Right cardiac atrium (tissue), 5 donors: ENCODE measurements around the gene TPD52L1. TPM values are rescaled to one million over a fixed set of nuclear protein-coding genes. Genes with fewer than 3 reads are reported as not detected.

Experiments
- ATAC-seq, 2 donors: fragments of 200-7000 bp; cut with Tn5 transposase; one replicate each; pipeline versions ENCODE4 v1.8.0 to v1.9.1; 2020; ENCODE audit warnings: moderate library complexity in 2 of 2, mild to moderate bottlenecking in 1 of 2
- DNase-seq, 3 donors: peaks; one replicate each; pipeline ENCODE4 v3.0.0-alpha.2; 2020
- H3K27ac ChIP-seq: one replicate; pipeline ENCODE4 v1.5.1; 2013; ENCODE audit warnings: mild to moderate bottlenecking, low read length, control low read depth, moderate library complexity
- H3K27me3 ChIP-seq: one replicate; pipeline ENCODE4 v1.6.1; 2013; ENCODE audit not compliant: control insufficient read depth, insufficient read depth
- H3K4me1 ChIP-seq: one replicate; pipeline ENCODE4 v1.6.1; 2013; ENCODE audit warnings: low read length; ENCODE audit not compliant: control insufficient read depth, insufficient read depth
- H3K4me3 ChIP-seq: one replicate; pipeline ENCODE4 v1.5.1; 2013; ENCODE audit warnings: low read length, control low read depth
- H3K9me3 ChIP-seq: one replicate; pipeline ENCODE4 v1.6.1; 2013; ENCODE audit warnings: low read length; ENCODE audit not compliant: control insufficient read depth
- WGBS: extraction: QIAGEN DNeasy Blood & Tissue Kit; methylation state at CpG from one replicate; pipeline ENCODE4 v1.1.7; 2013; 5-methylcytosine and 5-hydroxymethylcytosine counted together
- intact Hi-C, 4 donors: fragments of 100-400 bp; cut with DNase I; formaldehyde crosslinking; loops; one replicate each; pipeline versions ENCODE4 v1.11.0 to v1.14.0; 2022 to 2023
- long read RNA-seq, 4 donors: library from polyadenylated mRNA; unstranded; transcript quantifications; one replicate each; pipeline ENCODE4 v2.0.0, GENCODE V29; 2020 to 2021
- polyA plus RNA-seq: library from polyadenylated mRNA; stranded (reverse); fragments of 200-250 nt; gene quantifications from one replicate; pipeline ENCODE4 v1.2.3, GENCODE V29; 2013
- total RNA-seq, 4 donors: library from RNA; stranded (reverse); fragmentation: NEBNext Ultra II Directional; extraction: Animal tissue kit (Norgen Biotek cat#: 25700); gene quantifications; one replicate each; pipeline ENCODE4 v1.2.1, GENCODE V29; 2021
- donor health status: healthy with polysubstance abuse.
- donor health status: DM: no; HTN: yes; CAD: no.
- donor health status: DM: no; HTN: no; CAD: no.
- donor health status: DM: no; HTN: yes; CAD: no; lungs with severe emphysema.
- donor health status: DM: yes; HTN: yes; CAD: no.

The TPD52L1 gene, protein sequence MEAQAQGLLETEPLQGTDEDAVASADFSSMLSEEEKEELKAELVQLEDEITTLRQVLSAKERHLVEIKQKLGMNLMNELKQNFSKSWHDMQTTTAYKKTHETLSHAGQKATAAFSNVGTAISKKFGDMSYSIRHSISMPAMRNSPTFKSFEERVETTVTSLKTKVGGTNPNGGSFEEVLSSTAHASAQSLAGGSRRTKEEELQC
- 10 to 100 TPM; 14.9 to 29.5 (median 18.2) TPM for total RNA-seq
- polyA plus RNA-seq: 36.1 TPM
- long read RNA-seq, donor 1, transcript TPD52L1-203 (6 exons, 1,308 nt): major isoform, 8 of 22 reads
- long read RNA-seq, donor 1, partial matches to known transcripts: 0 of 22 reads
- long read RNA-seq, donor 1, other reads (novel, unspliced or antisense): 4 of 22 reads
- long read RNA-seq, donor 2, transcript TPD52L1-203 (6 exons, 1,308 nt): major isoform, 10 of 14 reads
- long read RNA-seq, donor 2, partial matches to known transcripts: 0 of 14 reads
- long read RNA-seq, donor 2, other reads (novel, unspliced or antisense): 2 of 14 reads
- long read RNA-seq, donor 3, transcript TPD52L1-213 (7 exons, 2,356 nt): minor isoform, 6 of 43 reads
- long read RNA-seq, donor 3, transcript TPD52L1-203 (6 exons, 1,308 nt): major isoform, 20 of 43 reads
- long read RNA-seq, donor 3, partial matches to known transcripts: 2 of 43 reads
- long read RNA-seq, donor 3, other reads (novel, unspliced or antisense): 6 of 43 reads
- long read RNA-seq, donor 4, partial matches to known transcripts: 1 of 12 reads
- long read RNA-seq, donor 4, other reads (novel, unspliced or antisense): 1 of 12 reads

DNA sequence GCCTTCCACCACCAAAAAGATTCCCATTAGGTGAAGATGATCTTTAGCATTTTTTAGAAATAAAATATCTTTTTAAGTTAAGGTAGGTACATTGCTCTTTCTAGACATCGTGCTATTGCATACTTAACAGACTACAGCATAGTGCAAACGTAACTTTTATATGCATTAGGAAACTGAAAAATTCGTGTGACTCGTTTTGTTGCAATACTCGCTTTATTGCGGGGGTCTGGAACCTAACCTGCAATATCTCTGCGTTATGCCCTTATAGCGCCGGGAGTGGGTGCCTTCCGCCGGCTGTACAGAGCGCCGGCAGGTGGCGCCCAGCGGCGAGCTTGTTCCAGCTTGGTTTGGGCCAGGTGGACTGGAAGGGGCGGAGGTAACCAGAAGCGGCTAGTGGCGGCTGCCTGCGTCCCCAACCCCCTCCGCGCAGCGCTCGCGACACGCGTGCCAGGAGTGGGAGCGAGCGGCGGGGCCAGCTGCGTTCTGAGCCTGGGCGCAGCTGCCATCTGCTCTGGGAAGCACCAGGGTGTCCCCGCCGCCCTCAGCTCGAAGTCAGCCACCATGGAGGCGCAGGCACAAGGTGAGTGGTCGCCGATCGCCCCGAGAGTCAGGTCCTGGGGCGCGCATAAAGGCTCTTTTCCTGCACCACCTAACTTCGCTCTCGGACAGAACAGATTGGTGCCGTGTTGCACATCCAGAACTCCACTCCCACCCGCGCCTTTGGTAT, at the start of gene TPD52L1:
TSS of gene TPD52L1 (plus strand) at position 383 of the 727 bp plus-strand sequence. CDS start at position 562, 179 bp downstream.
- H3K4me3 ChIP-seq: peak within 1 kb of the TSS; percentile 34
- no peak within 1 kb of the TSS for H3K27ac ChIP-seq
- ATAC-seq (peak; percentile 96 to 97), DNase-seq (peak; percentile 79 to 93 (median 91))
- H3K9me3 ChIP-seq: no peaks in the 10 kb centered on the region
- no peaks in the 10 kb centered on the region for H3K27me3 ChIP-seq
- under 1% methylated on average over 47 of the region's 47 CpGs for WGBS
- no peaks in the 10 kb centered on the region for H3K4me1 ChIP-seq
- intact Hi-C loops: loop anchor here in 3 of 4 donors (5.0 to 10.0 kb wide), 3 partner anchors 141 to 151 kb away; partner anchors contain the start of gene HDDC2 (in 2 of the 3)

DNA sequence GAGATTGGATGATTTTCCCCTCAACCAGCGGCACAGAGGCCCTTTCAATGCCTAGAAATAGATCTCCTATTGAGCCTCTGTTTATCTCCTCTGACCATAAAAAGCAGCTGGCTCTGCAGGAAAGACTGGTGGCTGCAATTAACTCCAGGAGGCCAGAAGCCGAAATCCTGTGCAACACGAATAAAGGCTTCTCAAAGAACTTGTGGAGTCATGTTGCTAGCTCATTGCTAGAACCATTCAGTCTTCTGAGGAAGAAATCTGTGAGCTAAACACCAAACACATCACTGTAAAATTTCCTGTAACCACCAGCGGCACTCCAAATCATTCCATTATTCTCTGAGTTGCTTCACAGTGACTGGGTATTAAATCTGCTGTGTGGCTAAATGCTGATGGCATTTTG, 49.1 kb upstream of the TPD52L1 start:
- intact Hi-C loops: no loop called here
- H3K27ac ChIP-seq: no peak overlapping the region
- DNase-seq (no peak), ATAC-seq (no peak)
- H3K4me3 ChIP-seq: no peak overlapping the region
- WGBS: 50% methylated on average over 4 of the region's 4 CpGs
- H3K4me1 ChIP-seq: no peaks in the 10 kb centered on the region
- H3K27me3 ChIP-seq: no peaks in the 10 kb centered on the region
- no peaks in the 10 kb centered on the region for H3K9me3 ChIP-seq

DNA sequence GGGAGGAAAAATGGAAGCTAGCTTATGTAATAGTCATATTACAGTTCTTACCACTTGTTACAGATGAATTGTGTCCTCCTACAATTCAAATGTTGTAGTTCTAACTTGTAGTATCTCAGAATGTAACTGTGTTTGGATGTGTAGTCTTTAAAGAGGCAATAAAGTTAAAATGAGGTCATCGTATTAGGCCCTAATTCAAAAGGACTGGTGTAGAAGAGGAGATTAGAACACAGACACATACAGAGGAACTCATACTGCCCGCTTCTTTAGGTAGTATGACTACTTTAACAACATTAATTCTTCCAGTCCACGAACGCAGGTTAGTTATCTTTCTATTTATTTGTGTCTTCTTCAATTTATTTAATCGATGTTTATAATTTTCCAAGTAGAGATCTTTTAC, 46.5 kb upstream of the TPD52L1 start:
- no peak for DNase-seq
- Histone ChIP-seq H3K9me3 (no peaks in the 10 kb centered on the region), H3K4me3 (no peak overlapping the region), H3K27ac (no peak overlapping the region), H3K27me3 (no peaks in the 10 kb centered on the region), H3K4me1 (no peaks in the 10 kb centered on the region)
- intact Hi-C loops: no loop called here
- ATAC-seq: no peak
- WGBS: 97% methylated on average over 5 of the region's 5 CpGs

DNA sequence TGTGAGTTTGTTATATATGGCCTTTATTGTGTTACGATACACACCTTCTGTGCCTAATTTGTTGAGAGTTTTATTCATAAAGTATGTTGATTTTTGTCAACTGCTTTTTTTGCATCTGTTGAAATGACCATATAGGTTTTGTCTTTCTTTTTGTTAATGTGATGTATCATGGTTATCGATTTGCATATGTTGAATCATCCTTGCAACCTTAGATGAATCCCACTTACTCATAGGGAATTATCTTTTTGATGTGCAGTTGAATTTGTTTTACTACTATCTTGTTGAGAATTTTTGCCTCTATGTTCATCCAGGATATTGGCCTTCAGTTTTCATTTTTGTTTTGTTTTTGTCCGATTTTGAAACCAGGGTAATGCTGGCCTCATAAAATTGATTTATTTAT, 45.7 kb upstream of the TPD52L1 start:
- Histone ChIP-seq H3K27ac (no peak overlapping the region), H3K4me1 (no peaks in the 10 kb centered on the region), H3K27me3 (no peaks in the 10 kb centered on the region), H3K9me3 (no peaks in the 10 kb centered on the region), H3K4me3 (no peak overlapping the region)
- intact Hi-C loops: no loop called here
- ATAC-seq: no peak
- DNase-seq: no peak
- 92% methylated on average over 3 of the region's 3 CpGs for whole genome bisulfite sequencing

DNA sequence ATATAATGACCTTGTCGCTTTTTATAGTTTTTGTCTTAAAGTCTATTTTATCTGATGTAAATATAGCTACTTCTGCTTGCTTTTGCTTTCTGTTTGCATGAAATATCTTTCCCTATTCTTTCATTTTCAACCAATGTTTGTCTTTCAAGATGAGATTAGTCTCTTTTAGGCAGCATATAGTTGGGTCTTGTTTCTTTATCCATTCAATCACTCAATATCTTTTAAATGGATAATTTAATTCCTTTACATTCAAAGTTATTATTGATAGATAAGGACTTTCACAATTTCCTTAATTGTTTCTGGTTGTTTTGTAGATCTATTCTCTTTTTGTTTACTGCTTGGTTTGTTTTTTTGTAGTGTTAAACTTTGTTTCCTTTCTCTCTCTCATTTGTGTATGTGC, 43.5 kb upstream of the TPD52L1 start:
- Histone ChIP-seq H3K4me1 (no peaks in the 10 kb centered on the region), H3K4me3 (no peak overlapping the region), H3K9me3 (no peaks in the 10 kb centered on the region), H3K27ac (no peak overlapping the region), H3K27me3 (no peaks in the 10 kb centered on the region)
- 92% methylated on average over 1 of the region's 1 CpG for WGBS
- intact Hi-C loops: loop anchor here in 1 of 4 donors (5.0 kb wide), 1 partner anchor 243 kb away; no protein-coding TSS in a partner anchor
- DNase-seq (no peak), ATAC-seq (no peak)

DNA sequence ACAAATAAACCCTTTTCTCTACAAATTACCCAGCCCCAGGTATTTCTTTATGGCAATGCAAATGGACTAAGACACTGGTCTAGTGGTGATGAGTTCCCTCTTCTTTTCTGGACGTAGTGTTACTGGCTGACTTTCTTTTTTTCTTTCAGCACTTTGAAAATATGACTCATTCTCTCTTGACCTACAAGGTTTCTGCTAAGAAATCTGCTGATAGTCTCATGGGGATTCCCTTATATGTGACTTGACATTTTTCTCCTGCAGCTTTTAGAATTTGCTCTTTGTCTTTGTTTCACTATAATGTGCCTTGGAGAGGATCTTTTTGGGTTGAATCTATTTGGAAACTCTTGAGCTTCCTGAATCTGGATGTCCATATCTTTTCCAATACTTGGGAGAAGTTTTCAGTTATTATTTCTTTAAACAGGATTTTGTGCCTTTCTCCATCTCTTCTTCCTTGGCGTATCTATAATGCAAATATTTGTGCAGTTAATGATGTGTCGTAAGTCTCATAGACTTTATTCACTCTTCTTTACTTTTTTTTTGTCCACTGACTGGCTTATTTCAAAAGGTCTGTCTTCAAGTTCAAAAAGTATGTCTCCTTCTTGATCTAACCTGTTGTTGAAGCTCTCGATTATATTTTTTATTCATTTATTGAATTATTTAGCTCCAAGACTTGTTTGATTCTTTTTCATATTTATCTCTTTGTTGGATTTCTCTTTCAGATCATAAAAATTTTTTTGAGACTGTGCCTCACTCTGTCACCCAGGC, 42.2 kb upstream of the TPD52L1 start:
- DNase-seq: no peak
- 90% methylated on average over 4 of the region's 4 CpGs for WGBS
- intact Hi-C loops: loop anchor here in 1 of 4 donors (5.0 kb wide), 1 partner anchor 244 kb away; no protein-coding TSS in a partner anchor

DNA sequence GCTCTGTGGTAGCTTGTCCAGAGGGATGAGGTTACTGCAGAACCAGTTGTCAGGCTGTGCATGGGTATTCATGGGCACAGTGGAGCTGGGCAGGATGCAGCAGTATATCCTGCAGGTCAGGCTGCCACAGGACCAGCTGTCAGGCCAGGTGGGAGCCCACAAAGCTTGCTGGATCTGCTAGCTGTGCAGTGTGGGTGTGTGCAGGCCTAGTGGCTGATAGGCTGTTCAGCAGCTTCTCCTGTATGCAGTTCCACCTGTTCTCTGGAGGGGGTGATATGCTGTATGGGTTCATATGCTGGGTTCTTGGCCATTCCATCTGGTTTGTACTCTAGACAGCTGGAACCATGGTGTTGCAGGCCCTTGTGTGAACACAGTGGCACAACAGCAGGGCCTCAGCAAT, 40.6 kb upstream of the TPD52L1 start:
- Histone ChIP-seq H3K9me3 (no peaks in the 10 kb centered on the region), H3K4me3 (no peak overlapping the region), H3K4me1 (no peaks in the 10 kb centered on the region), H3K27me3 (no peaks in the 10 kb centered on the region), H3K27ac (no peak overlapping the region)
- DNase-seq (no peak), ATAC-seq (no peak)
- intact Hi-C loops: loop anchor here (2.0 to 5.0 kb wide), 2 partner anchors 242 to 246 kb away; no protein-coding TSS in a partner anchor

More for the DNA sequence above, 42.2 kb upstream of the TPD52L1 start:
- no peak overlapping the region for H3K4me3 ChIP-seq
- no peaks in the 10 kb centered on the region for H3K27me3 ChIP-seq
- no peaks in the 10 kb centered on the region for H3K9me3 ChIP-seq
- H3K4me1 ChIP-seq: no peaks in the 10 kb centered on the region
- no peak for ATAC-seq
- no peak overlapping the region for H3K27ac ChIP-seq

DNA sequence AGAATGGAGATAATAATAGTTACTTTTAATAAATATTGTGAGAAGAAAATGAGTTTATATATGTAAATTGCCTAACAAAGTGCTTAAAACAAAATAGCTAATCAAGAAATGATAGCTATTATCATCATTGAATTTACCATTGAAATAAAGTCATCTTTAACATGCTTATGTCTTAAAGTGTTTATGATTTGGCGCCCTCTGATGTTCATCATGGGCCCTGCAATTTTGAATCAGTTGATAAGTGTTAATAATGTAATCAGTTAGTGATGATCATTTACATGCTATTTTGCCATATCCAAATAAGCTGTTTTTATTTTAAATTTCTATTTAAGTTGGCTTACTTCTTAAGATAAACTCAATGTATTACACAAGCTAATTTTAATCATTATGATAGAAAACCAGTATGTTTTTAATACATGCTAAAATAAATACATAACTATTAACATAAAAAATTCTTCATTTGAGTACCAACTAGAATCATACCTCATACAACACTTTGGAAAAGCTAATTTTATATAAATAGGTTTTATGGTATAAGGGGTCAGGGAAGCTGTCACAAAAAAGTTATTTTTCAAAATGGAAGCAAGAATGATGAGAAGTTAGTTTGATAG, 39.2 kb upstream of the TPD52L1 start:
- intact Hi-C loops: loop anchor here in 1 of 4 donors (5.0 kb wide), 1 partner anchor 247 kb away; no protein-coding TSS in a partner anchor
- Histone ChIP-seq H3K9me3 (no peaks in the 10 kb centered on the region), H3K4me1 (no peaks in the 10 kb centered on the region), H3K27ac (no peak overlapping the region), H3K27me3 (no peaks in the 10 kb centered on the region), H3K4me3 (no peak overlapping the region)
- WGBS: 1% methylated on average over 1 of the region's 1 CpG
- DNase-seq (peak in 2 of 3 donors; percentile 34 to 71), ATAC-seq (no peak)

DNA sequence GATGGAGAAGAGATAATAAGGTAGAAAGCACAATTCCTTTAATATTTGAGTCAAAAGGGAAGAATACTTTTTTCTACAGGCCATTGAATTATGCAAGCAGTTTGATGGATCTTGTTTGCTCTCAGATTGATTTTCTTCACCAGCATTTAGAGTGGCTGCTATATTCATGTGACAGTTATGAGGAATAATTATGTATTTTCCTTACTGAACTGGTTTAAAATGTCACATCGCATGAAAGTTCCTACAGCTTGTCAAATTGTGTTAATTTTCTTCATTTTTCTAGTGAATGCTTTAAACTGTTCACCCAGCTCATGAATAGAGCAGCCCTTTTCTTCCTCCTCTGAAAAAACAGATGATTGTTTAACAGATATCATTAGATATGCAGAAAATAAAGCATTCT, 37.4 kb upstream of the TPD52L1 start:
- Histone ChIP-seq H3K9me3 (no peaks in the 10 kb centered on the region), H3K4me1 (no peaks in the 10 kb centered on the region), H3K4me3 (no peak overlapping the region), H3K27me3 (no peaks in the 10 kb centered on the region), H3K27ac (no peak overlapping the region)
- WGBS: 95% methylated on average over 1 of the region's 1 CpG
- intact Hi-C loops: no loop called here
- DNase-seq (no peak), ATAC-seq (no peak)

DNA sequence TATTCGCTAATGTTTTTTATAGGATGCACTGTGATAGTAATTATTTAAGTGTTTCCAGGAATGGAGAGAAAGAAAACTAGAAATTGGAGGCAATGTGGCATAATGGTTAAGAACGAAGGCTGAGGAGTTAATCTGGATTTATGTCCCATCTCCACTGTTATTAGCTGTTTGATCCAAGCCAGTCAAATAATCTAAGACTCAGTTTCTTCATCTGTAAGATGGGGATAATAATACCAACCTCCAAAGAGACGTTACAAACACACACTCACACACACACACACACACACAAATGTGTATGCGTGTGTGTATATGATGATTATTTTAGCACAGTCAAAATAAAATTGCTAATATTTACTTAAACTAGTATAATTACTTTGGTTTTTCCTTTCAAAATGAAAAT, 36.9 kb upstream of the TPD52L1 start:
- H3K4me1 ChIP-seq: no peaks in the 10 kb centered on the region
- DNase-seq (no peak), ATAC-seq (no peak)
- no peak overlapping the region for H3K4me3 ChIP-seq
- intact Hi-C loops: no loop called here
- 88% methylated on average over 4 of the region's 4 CpGs for WGBS
- no peaks in the 10 kb centered on the region for H3K9me3 ChIP-seq
- no peaks in the 10 kb centered on the region for H3K27me3 ChIP-seq
- H3K27ac ChIP-seq: no peak overlapping the region
